Heart left ventricle (tissue), 13 donors: ENCODE measurements around the gene ATXN1.

Source experiments
- POLR2A ChIP-seq, 2 donors: fragments of 450-650 bp; IDR thresholded peaks; one replicate each; pipeline ENCODE4 v1.6.1; 2017; ENCODE audit warnings: antibody characterized with exemption in 2 of 2, mild to moderate bottlenecking in 2 of 2, moderate library complexity in 2 of 2
- TF ChIP-seq, protein P1 (sequence below), 12 donors: fragments of 200-600 bp; sonication (generic) in 4 of 12; IDR thresholded peaks; one replicate each; pipeline versions ENCODE4 v1.5.0 to v1.8.0; 2018 to 2022; ENCODE audit warnings: antibody characterized with exemption in 12 of 12, mild to moderate bottlenecking in 5 of 12
- donor health status: ischemic (EF 13 %, LVEDD 7.1; RV severe dilation, severe dysfunction).
- donor health status: DM: no; HTN: yes; CAD: no.
- donor health status: DM: no; HTN: no; CAD: no.
- donor health status: ischemic (EF 25% LVEDD 6.9; RV normal size, moderate dysfunction).
- donor health status: ischemic (EF 25% LVEDD 5.7; RV mildly dilated, moderate dysfunction).
- donor health status: ischemic (EF 35%, LVEDD 5.7; RV mildly dilated, moderate dysfunction).
- donor health status: nonischemic (EF 11% LVEDD 7.7; RV severe dilation, severe dysfunction).
- donor health status: DM: yes; HTN: yes; CAD: no.
- donor health status: PGD.
- donor health status: ischemic (EF 29% LVEDD 5.4; RV normal size, mild dysfunction).
- donor health status: nonischemic (EF 23%, LVEDD 6.1; RV moderate dilation, normal function).

DNA sequence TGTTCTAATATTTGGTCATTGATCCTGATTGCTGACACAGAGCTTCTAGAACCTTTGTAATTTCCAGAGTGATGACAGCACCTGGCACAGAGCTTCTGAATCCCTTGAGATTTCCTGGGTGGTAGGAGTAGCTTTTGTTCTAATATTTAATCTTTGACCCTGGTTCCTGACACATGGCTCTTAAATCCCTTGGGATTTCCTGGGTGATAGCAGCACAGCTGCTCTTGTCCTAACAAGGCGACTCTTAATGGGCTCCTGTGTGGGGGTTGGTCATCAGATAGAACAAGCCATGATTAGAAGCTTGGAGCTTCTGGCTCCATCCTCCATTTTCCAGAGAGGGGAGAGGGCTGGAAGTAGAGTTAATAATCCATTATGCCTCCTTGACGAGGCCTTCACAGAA lies 504.5 kb downstream of the ATXN1 start:
- TF ChIP-seq, protein P1, sequence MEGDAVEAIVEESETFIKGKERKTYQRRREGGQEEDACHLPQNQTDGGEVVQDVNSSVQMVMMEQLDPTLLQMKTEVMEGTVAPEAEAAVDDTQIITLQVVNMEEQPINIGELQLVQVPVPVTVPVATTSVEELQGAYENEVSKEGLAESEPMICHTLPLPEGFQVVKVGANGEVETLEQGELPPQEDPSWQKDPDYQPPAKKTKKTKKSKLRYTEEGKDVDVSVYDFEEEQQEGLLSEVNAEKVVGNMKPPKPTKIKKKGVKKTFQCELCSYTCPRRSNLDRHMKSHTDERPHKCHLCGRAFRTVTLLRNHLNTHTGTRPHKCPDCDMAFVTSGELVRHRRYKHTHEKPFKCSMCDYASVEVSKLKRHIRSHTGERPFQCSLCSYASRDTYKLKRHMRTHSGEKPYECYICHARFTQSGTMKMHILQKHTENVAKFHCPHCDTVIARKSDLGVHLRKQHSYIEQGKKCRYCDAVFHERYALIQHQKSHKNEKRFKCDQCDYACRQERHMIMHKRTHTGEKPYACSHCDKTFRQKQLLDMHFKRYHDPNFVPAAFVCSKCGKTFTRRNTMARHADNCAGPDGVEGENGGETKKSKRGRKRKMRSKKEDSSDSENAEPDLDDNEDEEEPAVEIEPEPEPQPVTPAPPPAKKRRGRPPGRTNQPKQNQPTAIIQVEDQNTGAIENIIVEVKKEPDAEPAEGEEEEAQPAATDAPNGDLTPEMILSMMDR (IDR thresholded peaks at IDR 0.05), result no peak
- TF ChIP-seq POLR2A (IDR thresholded peaks at IDR 0.05), result no peak
